Stimulated activated naive CD4-positive, alpha-beta T cell (primary cell): ENCODE data around the gene GMPPB.
"Not testable (repeated sequence)": the region's sequence is repeated elsewhere in the genome, so short reads cannot be mapped to it uniquely, and the experiment has no call there.

Source experiments
- DNase-seq, 6 experiments: peaks; one replicate each; lab custom pipeline; 2025; lab: John Stamatoyannopoulos, UW

The GMPPB gene

DNA sequence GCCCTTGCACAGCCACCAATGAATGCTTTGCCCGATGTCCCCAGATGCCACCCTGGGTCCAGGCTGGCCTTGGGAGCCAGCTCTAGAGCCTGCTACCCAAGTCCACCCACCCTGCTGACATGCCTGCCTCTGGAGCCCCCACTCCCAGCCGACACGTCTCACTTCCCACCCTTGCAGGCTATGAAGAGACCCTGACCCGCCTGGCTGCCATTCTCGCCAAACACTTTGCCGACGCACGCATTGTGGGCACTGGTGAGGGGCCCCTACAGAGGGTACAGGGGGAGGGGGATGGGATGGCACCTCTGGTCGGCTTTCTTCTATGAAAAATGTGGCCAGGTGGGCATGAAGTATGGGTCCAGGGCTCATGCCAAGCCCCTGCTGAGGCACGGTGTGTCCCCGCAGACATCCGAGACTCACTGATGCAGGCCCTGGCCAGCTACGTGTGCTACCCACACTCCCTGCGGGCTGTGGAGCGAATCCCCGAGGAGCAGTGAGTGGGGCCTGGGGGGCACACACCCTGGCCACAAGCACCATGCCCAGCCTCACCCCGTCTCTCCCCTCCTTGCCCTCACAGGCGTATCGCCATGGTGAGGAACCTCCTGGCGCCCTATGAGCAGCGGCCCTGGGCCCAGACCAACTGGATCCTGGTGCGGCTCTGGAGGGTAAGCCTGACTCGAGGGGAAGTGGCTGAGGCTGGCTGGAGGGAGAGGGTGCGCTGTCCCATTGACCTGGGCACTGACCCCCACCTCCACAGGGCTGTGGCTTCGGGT, 10.2 kb downstream of the GMPPB start:
- no peak for DNase-seq

DNA sequence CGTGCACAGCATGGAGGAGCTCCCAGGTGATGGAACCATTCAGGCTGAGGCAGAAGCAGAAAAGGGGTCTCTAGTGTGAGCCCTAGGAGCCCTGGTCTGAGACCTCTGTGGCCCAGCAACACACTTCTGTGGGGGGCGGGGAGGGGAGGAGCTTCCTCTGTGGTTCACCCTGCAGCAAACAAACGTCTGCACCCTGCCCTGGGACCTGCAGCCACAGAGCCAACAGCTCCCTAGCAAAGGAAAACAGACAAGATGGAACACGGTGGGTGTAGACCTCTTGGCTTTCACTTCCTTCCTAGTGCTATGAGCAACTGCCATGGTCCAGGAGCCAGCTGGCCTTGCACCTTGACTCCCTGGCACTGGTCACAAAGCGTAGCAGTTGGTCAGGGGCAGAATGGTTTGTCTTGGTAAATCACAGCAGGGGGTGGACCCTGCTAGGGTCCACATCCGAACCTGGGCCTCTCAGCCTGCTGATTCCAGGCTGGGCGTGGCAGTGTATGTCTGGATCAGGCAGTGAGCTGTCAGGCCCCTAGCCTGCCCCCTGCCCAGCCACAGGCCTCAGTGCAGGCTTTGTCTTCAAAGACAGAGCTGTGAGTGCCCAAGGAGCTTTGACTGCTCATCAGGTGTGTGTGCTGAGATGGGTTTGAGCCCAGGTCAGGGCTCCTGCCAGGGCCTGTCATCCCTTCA, 11.0 kb downstream of the GMPPB start:
- no peak for DNase-seq

GRCh38 chr3:49712166-49712565, 11.6 kb downstream of the GMPPB start:
- no peak for DNase-seq

DNA sequence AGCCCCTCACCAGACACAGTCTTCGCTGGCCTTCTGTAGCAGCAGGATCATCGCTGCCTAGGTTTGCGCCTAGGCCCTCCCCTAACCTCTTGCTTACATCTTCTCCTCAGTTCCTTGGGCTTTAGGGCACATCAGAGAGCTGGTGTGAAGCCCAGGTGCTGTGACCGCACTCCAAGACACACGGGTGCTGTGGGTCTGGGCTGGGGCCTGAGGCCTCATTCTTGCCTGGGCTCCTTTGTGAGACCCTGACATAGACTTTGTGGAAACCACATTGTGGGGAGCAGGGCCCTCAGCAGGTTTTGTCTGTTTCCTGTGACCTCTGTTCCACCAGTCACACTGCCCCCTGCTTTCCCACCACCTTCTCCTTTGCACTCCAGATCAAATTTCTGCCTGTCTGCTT, 12.3 kb downstream of the GMPPB start:
- DNase-seq: no peak

DNA sequence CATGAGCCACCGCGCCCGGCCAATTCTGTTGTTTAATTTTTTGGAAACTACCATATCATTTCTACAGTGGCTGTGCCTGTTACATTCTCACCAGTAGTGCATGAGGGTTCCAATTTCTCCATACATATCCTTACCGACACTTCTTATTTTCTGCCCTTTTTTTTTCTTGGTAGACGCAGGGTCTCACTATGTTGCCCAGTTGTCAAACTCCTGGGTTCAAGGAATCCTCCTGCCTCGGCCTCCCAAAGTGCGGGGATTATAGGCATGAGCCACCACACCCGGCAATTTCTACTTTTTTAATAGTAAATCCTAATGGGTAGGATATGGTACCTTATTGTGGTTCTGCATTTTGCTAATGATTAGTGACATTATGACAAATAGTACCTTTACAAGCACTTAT, 13.9 kb downstream of the GMPPB start:
- no peak for DNase-seq

GRCh38 chr3:49707113-49707480, 16.7 kb downstream of the GMPPB start:
- no peak for DNase-seq

DNA sequence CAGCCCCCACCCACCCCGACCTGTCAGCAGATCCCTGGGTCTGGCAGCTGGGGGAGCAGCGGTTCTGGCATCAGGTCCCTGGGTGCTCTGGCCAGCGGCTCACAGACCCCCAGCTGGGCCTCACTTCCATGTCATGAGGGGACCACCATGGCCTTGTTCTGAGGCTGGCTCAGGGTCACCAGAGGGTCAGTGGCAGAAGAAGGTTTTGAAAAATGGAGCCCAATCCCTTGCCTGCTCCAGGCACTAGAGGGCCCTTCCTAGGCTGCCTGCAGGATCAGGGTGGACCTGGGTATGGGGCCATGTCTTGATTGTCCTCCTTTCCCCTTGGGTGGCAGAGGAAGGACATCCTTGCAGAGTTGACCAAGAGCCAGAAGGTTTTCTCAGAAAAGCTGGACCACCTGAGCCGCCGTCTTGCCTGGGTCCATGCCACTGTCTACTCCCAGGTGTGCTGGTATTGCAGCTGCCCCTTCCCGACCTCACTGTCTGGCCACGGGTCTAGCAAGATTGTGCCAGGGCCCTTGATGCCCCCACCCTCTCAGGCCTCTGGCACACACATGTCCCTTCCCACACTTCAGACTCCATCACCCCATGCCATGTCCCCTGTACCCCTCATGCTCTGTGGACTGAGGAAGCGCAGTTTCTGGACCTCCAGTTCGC, 17.2 kb downstream of the GMPPB start:
- no peak for DNase-seq

GRCh38 chr3:49705390-49705960, 18.3 kb downstream of the GMPPB start:
- DNase-seq: no peak

- DNase-seq: no peak
Measured at GRCh38 chr3:49704629-49705028, 19.1 kb downstream of the GMPPB start.

- DNase-seq: no peak
Measured at GRCh38 chr3:49703956-49704355, 19.8 kb downstream of the GMPPB start.

DNA sequence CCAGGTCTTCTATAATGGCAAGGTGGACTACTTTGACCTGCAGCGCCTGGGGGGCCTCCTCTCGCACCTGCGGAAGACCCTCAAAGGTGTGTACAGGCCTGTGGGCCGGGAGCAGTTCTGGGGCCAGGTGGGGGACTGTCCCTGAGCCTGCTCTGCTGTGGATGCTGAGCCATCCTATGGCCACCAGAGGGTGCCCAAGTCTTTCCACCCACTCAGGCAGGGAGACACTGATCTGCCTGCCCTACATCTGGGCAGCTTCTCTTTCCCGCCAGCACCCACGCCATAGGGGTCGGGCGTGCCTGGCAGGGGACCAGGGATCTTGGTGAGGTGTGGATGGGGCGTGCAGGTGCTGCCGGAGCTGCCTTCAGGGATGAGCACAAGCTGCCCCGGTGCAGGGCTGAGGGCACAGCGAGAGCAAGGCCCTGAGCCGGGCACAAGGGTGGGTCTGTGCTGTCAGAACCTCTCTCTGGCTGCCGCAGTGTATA, 20.3 kb downstream of the GMPPB start:
- DNase-seq: peak; percentile 36 to 65 (median 61)

DNA sequence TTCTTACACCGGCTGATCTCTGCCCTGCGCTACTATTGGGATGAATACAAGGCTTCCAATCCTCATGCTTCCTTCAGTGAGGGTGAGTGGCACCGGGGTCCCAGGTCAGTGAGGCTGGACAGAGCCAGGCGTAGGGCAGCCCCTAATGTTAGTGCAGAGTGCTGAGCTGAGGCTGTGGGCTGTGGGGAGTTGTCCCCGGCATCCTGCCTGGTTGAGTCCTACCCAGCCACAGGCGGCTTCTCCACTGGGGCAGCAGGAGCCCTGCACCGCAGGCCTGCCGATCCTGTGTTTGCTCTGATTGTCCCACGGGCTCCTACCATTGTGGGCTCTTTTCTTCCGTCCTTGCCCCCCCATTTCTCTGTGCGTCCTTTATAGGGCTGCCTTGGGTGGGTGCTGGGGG, 21.1 kb downstream of the GMPPB start:
- DNase-seq: no peak

DNA sequence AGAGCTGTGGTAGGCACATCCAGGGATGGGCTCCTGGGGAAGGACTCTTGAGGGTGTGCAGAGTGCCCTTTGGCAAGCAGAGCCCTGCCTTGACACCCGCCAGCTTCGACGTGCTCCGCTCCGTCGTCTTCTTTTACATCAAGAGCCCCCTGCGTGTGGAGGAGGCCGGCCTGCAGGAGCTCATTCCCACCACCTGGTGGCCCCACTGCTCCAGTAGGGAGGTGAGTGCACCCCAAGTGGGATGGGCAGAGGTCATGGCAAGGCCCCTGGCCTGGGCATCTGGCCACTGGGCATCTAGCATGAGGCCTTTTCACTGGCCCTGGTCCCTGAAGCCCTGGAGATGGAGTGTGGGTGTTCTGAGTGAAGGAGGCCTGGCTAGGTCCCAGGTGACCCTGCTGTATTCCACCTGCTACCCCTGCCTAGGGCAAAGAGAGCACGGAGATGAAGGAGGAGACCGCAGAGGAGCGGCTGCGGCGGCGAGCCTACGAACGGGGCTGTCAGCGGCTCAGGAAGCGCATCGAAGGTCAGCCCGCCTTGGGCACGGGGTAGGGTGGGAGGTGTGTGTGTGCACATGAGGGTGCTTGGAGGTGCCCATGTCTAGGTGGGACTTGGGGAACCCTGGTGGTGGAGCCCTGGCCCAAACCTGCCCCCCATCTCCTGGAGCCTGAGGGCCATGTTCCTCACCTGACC, 22.2 kb downstream of the GMPPB start:
- no peak for DNase-seq

GRCh38 chr3:49700453-49701128, 23.2 kb downstream of the GMPPB start:
- DNase-seq: no peak

GRCh38 chr3:49700014-49700413, 23.7 kb downstream of the GMPPB start:
- DNase-seq: no peak

GRCh38 chr3:49699281-49699979, 24.3 kb downstream of the GMPPB start:
- DNase-seq: no peak

DNA sequence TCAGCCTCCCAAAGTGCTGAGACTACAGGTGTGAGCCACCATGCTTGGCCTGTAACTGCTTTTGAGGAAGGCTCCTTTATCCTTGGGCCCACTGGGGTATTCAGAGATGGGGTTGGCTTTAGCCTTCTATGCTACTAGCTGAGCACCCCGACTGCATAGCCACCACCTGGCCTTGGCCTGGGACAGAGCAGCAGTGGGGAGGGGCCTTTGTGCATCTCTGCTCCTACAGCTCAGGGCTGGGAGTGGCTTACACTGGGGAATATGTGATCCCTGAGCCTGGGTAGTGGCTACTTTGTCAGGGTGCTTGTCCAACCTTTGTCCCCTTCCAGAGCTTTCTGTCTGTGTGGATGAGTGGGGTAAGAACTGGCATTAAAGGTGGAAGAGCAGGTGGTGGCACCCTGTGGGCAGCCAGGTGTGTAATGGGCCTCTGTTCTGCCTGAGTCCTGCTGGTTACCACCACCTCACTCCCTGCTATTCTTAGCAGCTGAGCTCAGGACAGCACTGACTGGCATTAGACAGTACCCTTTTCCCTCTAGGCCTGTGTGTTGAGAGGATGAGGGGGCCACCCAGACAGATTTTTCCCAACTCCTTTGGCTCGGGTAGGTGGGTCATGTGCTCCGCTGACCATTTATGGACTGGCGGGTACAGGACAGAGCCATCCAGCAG, 28.3 kb downstream of the GMPPB start:
- DNase-seq: not testable (repeated sequence)

GRCh38 chr3:49694409-49695070, 29.2 kb downstream of the GMPPB start:
- not testable (repeated sequence) for DNase-seq

DNA sequence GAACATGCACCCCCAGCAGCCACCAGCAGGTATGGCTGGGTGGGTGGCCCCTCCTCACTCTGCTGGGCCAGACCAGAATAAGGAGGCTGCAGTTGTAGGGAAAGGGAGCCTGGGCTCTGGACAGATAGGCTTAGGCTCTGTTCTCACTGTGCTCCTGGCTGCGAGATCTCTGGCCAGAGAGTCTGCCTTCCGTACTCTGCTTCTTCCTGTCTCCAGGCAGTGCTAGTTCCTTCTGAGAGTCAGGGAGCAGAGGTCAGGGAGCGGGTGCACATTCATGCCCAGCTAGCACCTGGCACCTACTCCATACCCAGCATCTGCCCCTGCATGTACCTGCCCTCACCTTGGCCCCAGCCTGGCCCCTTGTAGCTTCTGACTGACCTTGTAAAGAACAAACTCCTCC, 32.3 kb downstream of the GMPPB start:
- DNase-seq: not testable (repeated sequence)

GRCh38 chr3:49690856-49691255, 32.9 kb downstream of the GMPPB start:
- DNase-seq: not testable (repeated sequence)
